Esophagus muscularis mucosa (tissue), 4 donors: ENCODE measurements around the gene EPB41. TPM values are rescaled to one million over a fixed set of nuclear protein-coding genes. Genes with fewer than 3 reads are reported as not detected.
A peak's percentile ranks its signal among the peaks of the same experiment; 100 is the strongest.

Experiments
- DNase-seq: peaks from one replicate; pipeline ENCODE4 v3.0.0-alpha.2; 2017; ENCODE audit errors: extremely low spot score
- H3K27ac ChIP-seq, 4 donors: fragments of 200-600 bp; sonication (generic); replicated peaks in 1 of 4; 1 replicate in 3 of 4; 2 replicates in 1 of 4; pipeline ENCODE4 v1.5.1; 2016 to 2019; ENCODE audit warnings: mild to moderate bottlenecking in 1 of 4
- H3K27me3 ChIP-seq, 4 donors: fragments of 200-600 bp; sonication (generic); one replicate each; pipeline versions ENCODE4 v1.5.1 to v1.6.0; 2016 to 2019
- H3K36me3 ChIP-seq, 4 donors: fragments of 200-600 bp; sonication (generic); one replicate each; pipeline ENCODE4 v1.5.1; 2016 to 2019
- H3K4me1 ChIP-seq, 4 donors: fragments of 200-600 bp; sonication (generic); one replicate each; pipeline ENCODE4 v1.5.1; 2016 to 2019
- H3K4me3 ChIP-seq, 4 donors: fragments of 200-600 bp; sonication (generic); 1 replicate in 2 of 4; 2 replicates in 2 of 4; pipeline ENCODE4 v1.5.1; 2016 to 2019; ENCODE audit warnings: mild to moderate bottlenecking in 4 of 4, moderate library complexity in 1 of 4
- H3K9me3 ChIP-seq, 4 donors: fragments of 200-600 bp; sonication (generic); 1 replicate in 3 of 4; 2 replicates in 1 of 4; pipeline ENCODE4 v1.5.1; 2016 to 2019
- EP300 ChIP-seq: sonication (generic); formaldehyde crosslinking; IDR thresholded peaks from one replicate; pipeline ENCODE4 v1.6.1; 2017; ENCODE audit warnings: antibody characterized with exemption
- POLR2A ChIP-seq: fragments of 450-650 bp; IDR thresholded peaks from one replicate; pipeline ENCODE4 v1.6.1; 2017; ENCODE audit warnings: antibody characterized with exemption, moderate library complexity, mild to moderate bottlenecking, low read depth
- POLR2AphosphoS5 ChIP-seq, 2 donors: sonication (generic); formaldehyde crosslinking; IDR thresholded peaks; one replicate each; pipeline ENCODE4 v1.6.1; 2017; ENCODE audit warnings: antibody characterized with exemption in 2 of 2
- WGBS: methylation state at CpG from one replicate; pipeline ENCODE4 v1.1.5; 2018; 5-methylcytosine and 5-hydroxymethylcytosine counted together
- intact Hi-C: fragments of 100-400 bp; cut with DNase I; formaldehyde crosslinking; loops from one replicate; pipeline ENCODE4 v1.15.1; 2023
- total RNA-seq, 4 donors: library from RNA; depleted of rRNA; stranded (reverse); fragments of >200 nt; gene quantifications; one replicate each; pipeline versions ENCODE4 v1.1.0 to v1.2.1, GENCODE V29; 2016
- TF ChIP-seq, protein P1 (sequence below), 3 experiments: fragments of 200-600 bp in 2 of 3; fragments of 450-650 bp in 1 of 3; sonication (generic) in 2 of 3; IDR thresholded peaks; one replicate each; pipeline ENCODE4 v1.5.1; 2017 to 2019; ENCODE audit warnings: antibody characterized with exemption in 3 of 3, mild to moderate bottlenecking in 2 of 3, moderate library complexity in 1 of 3

Gene EPB41
- total RNA-seq, 4 donors from 2014 or later, result 18.2 to 24.6 (median 18.5) TPM

GRCh38 chr1:29119121-29119929 is 205.0 kb downstream of the EPB41 start:
- no peaks in the 10 kb centered on the region for H3K9me3 ChIP-seq
- H3K27me3 ChIP-seq, result peaks cover 0 to 7% (median 3%) of the 10 kb centered on the region in 4 donors

DNA sequence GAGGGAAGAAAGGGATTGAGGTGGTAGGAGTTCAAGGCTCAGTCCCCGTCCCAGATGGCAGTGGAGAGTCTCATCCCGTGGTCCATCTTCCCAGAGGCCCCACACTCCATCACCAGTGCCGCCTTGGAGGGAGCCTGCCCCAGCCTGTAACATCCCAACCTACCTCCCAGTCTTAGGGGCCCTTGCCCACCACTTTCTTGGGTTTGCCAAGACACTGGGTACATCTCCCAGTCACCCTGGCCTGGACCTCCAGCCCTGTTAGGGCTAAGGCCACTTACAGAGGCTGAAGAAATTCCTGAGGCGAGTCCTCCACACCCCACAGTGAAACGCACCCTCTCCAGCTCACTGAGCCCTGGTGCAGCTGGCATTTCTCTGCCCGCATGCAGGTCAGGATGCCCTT is 206.0 kb downstream of the EPB41 start:
- Histone ChIP-seq H3K36me3 (peaks cover 0 to 17% (median 11%) of the 10 kb centered on the region in 4 donors), H3K4me1 (peaks cover 25 to 67% (median 47%) of the 10 kb centered on the region in 4 donors), H3K27ac (peak overlapping the region; percentile 26 to 100 (median 98)), H3K4me3 (no peak overlapping the region), H3K9me3 (no peaks in the 10 kb centered on the region), H3K27me3 (peaks cover 0 to 7% (median 3%) of the 10 kb centered on the region in 4 donors)
- TF ChIP-seq POLR2A (no peak), POLR2AphosphoS5 (IDR thresholded peaks at IDR 0.05) (no peak)
- no peak for DNase-seq
- intact Hi-C loops, result loop anchor here (5.0 kb wide), 1 partner anchor 233 kb away; no protein-coding TSS in a partner anchor
- WGBS, result 92% methylated on average over 6 of the region's 6 CpGs

More at GRCh38 chr1:29119121-29119929, 205.0 kb downstream of the EPB41 start:
- Histone ChIP-seq H3K4me1 (peaks cover 20 to 57% (median 39%) of the 10 kb centered on the region in 4 donors), H3K36me3 (peaks cover 0 to 21% (median 11%) of the 10 kb centered on the region in 4 donors), H3K27ac (peak overlapping the region; percentile 25 to 100 (median 27)), H3K4me3 (no peak overlapping the region)
- WGBS, result 81% methylated on average over 12 of the region's 12 CpGs
- intact Hi-C loops, result no loop called here
- DNase-seq, result no peak
- TF ChIP-seq POLR2AphosphoS5 (IDR thresholded peaks at IDR 0.05), result no peak
- no peak for TF ChIP-seq EP300
- no peak for TF ChIP-seq POLR2A
- TF ChIP-seq, protein P1, sequence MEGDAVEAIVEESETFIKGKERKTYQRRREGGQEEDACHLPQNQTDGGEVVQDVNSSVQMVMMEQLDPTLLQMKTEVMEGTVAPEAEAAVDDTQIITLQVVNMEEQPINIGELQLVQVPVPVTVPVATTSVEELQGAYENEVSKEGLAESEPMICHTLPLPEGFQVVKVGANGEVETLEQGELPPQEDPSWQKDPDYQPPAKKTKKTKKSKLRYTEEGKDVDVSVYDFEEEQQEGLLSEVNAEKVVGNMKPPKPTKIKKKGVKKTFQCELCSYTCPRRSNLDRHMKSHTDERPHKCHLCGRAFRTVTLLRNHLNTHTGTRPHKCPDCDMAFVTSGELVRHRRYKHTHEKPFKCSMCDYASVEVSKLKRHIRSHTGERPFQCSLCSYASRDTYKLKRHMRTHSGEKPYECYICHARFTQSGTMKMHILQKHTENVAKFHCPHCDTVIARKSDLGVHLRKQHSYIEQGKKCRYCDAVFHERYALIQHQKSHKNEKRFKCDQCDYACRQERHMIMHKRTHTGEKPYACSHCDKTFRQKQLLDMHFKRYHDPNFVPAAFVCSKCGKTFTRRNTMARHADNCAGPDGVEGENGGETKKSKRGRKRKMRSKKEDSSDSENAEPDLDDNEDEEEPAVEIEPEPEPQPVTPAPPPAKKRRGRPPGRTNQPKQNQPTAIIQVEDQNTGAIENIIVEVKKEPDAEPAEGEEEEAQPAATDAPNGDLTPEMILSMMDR (IDR thresholded peaks at IDR 0.05), result no peak

GRCh38 chr1:29120947-29121485 is 206.6 kb downstream of the EPB41 start:
- Histone ChIP-seq H3K4me1 (peaks cover 27 to 68% (median 53%) of the 10 kb centered on the region in 4 donors), H3K4me3 (peak overlapping the region; percentile 61 to 83 (median 71))
- DNase-seq, result no peak

GRCh38 chr1:29121516-29121935 is 207.2 kb downstream of the EPB41 start:
- TF ChIP-seq POLR2AphosphoS5 (IDR thresholded peaks at IDR 0.05) (no peak), POLR2A (no peak), EP300 (no peak)
- TF ChIP-seq, protein P1 (IDR thresholded peaks at IDR 0.05), result no peak
- peaks cover 0 to 7% (median 3%) of the 10 kb centered on the region in 4 donors for H3K27me3 ChIP-seq
- intact Hi-C loops, result loop anchor here (5.0 kb wide), 1 partner anchor 234 kb away; no protein-coding TSS in a partner anchor
- H3K9me3 ChIP-seq, result no peaks in the 10 kb centered on the region
- H3K27ac ChIP-seq, result peak overlapping the region; percentile 98 to 100 (median 98)
- peaks cover 0 to 12% (median 4%) of the 10 kb centered on the region in 4 donors for H3K36me3 ChIP-seq
- H3K4me3 ChIP-seq, result peak overlapping the region; percentile 61 to 83 (median 71)
- DNase-seq, result no peak
- WGBS, result no CpG with 5 or more reads among the region's 59 CpGs
- peaks cover 27 to 68% (median 53%) of the 10 kb centered on the region in 4 donors for H3K4me1 ChIP-seq

More at GRCh38 chr1:29120947-29121485, 206.6 kb downstream of the EPB41 start:
- Histone ChIP-seq H3K9me3 (no peaks in the 10 kb centered on the region), H3K36me3 (peaks cover 0 to 12% (median 5%) of the 10 kb centered on the region in 4 donors), H3K27ac (peak overlapping the region; percentile 98 to 100 (median 98)), H3K27me3 (peaks cover 0 to 7% (median 3%) of the 10 kb centered on the region in 4 donors)
- 78% methylated on average over 4 of the region's 42 CpGs for WGBS
- TF ChIP-seq POLR2AphosphoS5 (IDR thresholded peaks at IDR 0.05) (no peak), POLR2A (no peak), EP300 (no peak)
- TF ChIP-seq, protein P1 (IDR thresholded peaks at IDR 0.05), result peak; percentile 29 to 63 (median 39)
- intact Hi-C loops, result loop anchor here (5.0 kb wide), 1 partner anchor 234 kb away; no protein-coding TSS in a partner anchor
